Raji (cell line): Measurements from ENCODE around the gene HYCC2.

Source experiments
- POLR2A ChIP-seq: IDR thresholded peaks from 2 replicates; pipeline ENCODE4 v1.6.1; 2011; ENCODE audit warnings: low read depth, low read length, control low read depth; ENCODE audit not compliant: insufficient read depth

The HYCC2 gene

GRCh38 chr2:201071479-201072200 is at the start of gene HYCC2, which contains the start of gene NDUFB3:
HYCC2 (minus strand) TSS chr2:201071671; CDS start chr2:201024009, 47,662 bp downstream.
NDUFB3 (plus strand) TSS chr2:201072001; CDS start chr2:201078883, 6,882 bp downstream.
- peak; percentile 59 for TF ChIP-seq POLR2A

- TF ChIP-seq POLR2A = no peak; the same call in 1 of the 2 replicates
Measured at GRCh38 chr2:201118961-201119854, 47.7 kb upstream of the HYCC2 start.

- peak; percentile 66 for TF ChIP-seq POLR2A
Measured at GRCh38 chr2:201118121-201118960, 46.9 kb upstream of the HYCC2 start.

GRCh38 chr2:201116959-201117734 is 45.7 kb upstream of the HYCC2 start:
- peak; percentile 28; the same call in 1 of the 2 replicates for TF ChIP-seq POLR2A

DNA sequence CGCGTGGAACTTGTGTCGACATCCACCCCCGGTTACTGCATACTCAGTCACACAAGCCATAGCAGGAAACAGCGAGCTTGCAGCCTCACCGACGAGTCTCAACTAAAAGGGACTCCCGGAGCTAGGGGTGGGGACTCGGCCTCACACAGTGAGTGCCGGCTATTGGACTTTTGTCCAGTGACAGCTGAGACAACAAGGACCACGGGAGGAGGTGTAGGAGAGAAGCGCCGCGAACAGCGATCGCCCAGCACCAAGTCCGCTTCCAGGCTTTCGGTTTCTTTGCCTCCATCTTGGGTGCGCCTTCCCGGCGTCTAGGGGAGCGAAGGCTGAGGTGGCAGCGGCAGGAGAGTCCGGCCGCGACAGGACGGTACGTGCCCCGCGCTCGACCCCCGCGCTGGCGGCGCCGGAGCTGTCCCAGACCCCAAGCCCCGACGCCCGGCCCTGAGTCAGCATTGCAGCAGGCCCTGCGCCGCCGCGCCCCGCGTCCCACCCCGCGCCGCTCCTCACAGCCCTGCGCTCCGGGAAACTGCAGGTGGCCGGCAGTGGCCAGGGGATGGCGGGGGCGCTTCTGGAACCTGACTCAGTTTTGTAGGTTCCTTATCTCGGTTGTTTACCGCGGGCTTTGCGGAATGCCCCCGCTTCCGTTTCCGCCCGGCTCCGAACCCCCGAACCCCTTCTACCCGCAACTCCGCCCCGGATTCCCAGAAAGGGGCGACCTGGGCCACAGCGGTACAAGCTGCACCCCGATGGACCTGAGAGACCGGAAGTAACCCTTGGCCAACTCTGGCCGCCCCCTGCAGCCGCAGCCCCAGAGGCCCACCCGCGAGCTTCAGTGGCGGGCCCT is 44.9 kb upstream of the HYCC2 start, which contains the start of gene CFLAR:
CFLAR (plus strand) TSS at position 50 of the 844 bp plus-strand sequence. CDS start 13,702 bp downstream, outside the sequence.
- peak; percentile 47 for TF ChIP-seq POLR2A

GRCh38 chr2:201114846-201115245 is 43.4 kb upstream of the HYCC2 start:
- TF ChIP-seq POLR2A = no peak

- TF ChIP-seq POLR2A = no peak
Measured at GRCh38 chr2:201114350-201114749, 42.9 kb upstream of the HYCC2 start.

DNA sequence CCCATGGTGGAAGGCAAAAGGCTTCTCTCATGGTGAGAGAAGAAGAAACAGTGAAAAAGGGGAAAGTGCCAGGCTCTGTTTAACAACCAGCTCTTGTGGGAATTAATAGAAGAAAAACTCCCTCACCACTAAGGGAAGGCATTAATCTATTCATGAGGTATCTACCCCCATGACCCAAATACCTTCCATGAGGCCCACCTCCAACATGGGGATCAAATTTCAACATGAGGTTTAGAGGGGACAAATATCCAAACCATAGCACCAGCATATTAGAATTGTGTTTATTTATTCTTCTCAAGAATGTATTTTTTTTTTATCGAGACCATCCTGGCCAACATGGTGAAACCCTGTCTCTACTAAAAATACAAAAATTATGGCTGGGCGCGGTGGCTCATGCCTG is 39.6 kb upstream of the HYCC2 start:
- no peak for TF ChIP-seq POLR2A

DNA sequence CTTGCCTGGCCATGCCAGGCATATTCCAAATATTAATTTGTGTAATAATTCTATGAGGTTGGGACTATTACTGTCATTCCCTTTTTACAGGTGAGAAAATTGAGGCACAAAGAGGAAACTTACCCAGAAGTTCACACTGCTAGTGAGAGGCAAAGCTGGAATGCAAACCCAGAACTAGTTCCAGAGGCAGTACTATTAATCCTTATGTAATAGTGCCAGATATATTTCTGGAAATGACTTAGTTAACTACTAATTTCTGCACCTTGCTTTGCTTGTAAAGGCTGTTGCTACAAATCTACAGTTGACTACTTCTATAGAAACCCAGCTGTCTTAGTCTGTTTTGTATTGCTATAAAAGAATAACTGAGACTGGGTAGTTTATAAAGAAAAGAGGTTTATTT is 39.1 kb upstream of the HYCC2 start:
- TF ChIP-seq POLR2A = no peak

DNA sequence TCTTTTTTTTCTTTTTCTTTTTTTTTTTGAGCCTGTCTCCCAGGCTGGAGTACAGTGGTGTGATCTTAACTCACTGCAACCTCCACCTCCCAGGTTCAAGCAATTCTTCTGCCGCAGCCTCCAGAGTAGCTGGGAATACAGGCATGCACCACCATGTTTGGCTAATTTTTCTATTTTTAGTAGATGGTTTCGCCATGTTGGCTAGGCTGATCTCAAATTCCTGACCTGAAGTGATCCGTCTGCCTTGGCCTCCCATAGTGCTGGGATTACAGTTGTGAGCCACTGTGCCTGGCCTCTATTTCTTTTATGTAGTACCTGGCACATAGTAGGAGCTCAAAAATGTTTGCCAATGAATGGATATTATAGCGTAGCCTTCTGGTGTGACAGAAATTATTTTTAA is 37.7 kb upstream of the HYCC2 start:
- TF ChIP-seq POLR2A = no peak

GRCh38 chr2:201108341-201108740 is 36.9 kb upstream of the HYCC2 start:
- TF ChIP-seq POLR2A = no peak

GRCh38 chr2:201107624-201108023 is 36.2 kb upstream of the HYCC2 start:
- no peak for TF ChIP-seq POLR2A

DNA sequence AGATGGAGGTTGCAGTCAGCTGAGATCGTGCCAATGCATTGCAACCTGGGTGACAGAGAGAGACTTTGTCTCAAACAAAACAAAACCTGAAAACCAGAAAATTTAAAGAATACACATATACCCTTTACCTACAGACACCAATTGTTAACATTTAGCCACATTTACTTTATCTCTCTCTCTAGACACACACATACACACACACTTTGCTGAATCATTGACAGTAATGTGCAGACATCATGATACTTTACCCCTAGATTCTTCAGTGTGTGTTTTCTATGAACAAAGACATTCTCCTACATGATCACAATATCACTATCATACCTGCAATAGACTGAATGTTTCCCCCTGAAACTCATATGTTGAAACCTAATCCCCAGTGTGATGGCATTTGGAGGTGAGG is 34.3 kb upstream of the HYCC2 start:
- no peak for TF ChIP-seq POLR2A
